ENCODE data around the gene SUMF1. TPM values are rescaled to one million over a fixed set of nuclear protein-coding genes. Genes with fewer than 3 reads are reported as not detected.
"Not testable (repeated sequence)": the region's sequence is repeated elsewhere in the genome, so short reads cannot be mapped to it uniquely, and the experiment has no call there.

Gene SUMF1
- total RNA-seq, 1 donor from 2014 or later: 17.5 TPM

- Mint-ChIP-seq H3K36me3 (ENCODE audit: low read depth, unreplicated experiment) (no peaks in the 10 kb centered on the region), H3K4me3 (ENCODE audit: unreplicated experiment) (no peak overlapping the region), H3K27ac (ENCODE audit: unreplicated experiment) (no peak overlapping the region), H3K27me3 (ENCODE audit: unreplicated experiment) (no peaks in the 10 kb centered on the region), H3K4me1 (ENCODE audit: unreplicated experiment) (peaks cover 4% of the 10 kb centered on the region), H3K9me3 (ENCODE audit: unreplicated experiment) (no peaks in the 10 kb centered on the region)
- no peak for TF ChIP-seq CTCF (IDR thresholded peaks at IDR 0.05; ENCODE audit: unreplicated experiment)
- no peak for DNase-seq (ENCODE audit: low spot score)
These were observed 5.5 kb downstream of the SUMF1 start for GRCh38 chr3:4461468-4462090.

GRCh38 chr3:4460334-4460733 is 6.7 kb downstream of the SUMF1 start:
- TF ChIP-seq CTCF (IDR thresholded peaks at IDR 0.05; ENCODE audit: unreplicated experiment): no peak

GRCh38 chr3:4458961-4459360 is 8.1 kb downstream of the SUMF1 start:
- TF ChIP-seq CTCF (IDR thresholded peaks at IDR 0.05; ENCODE audit: unreplicated experiment): no peak
- Mint-ChIP-seq H3K27ac (ENCODE audit: unreplicated experiment) (no peak overlapping the region), H3K36me3 (ENCODE audit: low read depth, unreplicated experiment) (no peaks in the 10 kb centered on the region), H3K4me1 (ENCODE audit: unreplicated experiment) (no peaks in the 10 kb centered on the region), H3K27me3 (ENCODE audit: unreplicated experiment) (no peaks in the 10 kb centered on the region), H3K9me3 (ENCODE audit: unreplicated experiment) (no peaks in the 10 kb centered on the region), H3K4me3 (ENCODE audit: unreplicated experiment) (no peak overlapping the region)
- DNase-seq (ENCODE audit: low spot score): no peak

More at GRCh38 chr3:4460334-4460733, 6.7 kb downstream of the SUMF1 start:
- Mint-ChIP-seq H3K4me1 (ENCODE audit: unreplicated experiment) (no peaks in the 10 kb centered on the region), H3K9me3 (ENCODE audit: unreplicated experiment) (no peaks in the 10 kb centered on the region), H3K36me3 (ENCODE audit: low read depth, unreplicated experiment) (no peaks in the 10 kb centered on the region), H3K4me3 (ENCODE audit: unreplicated experiment) (no peak overlapping the region), H3K27me3 (ENCODE audit: unreplicated experiment) (no peaks in the 10 kb centered on the region), H3K27ac (ENCODE audit: unreplicated experiment) (no peak overlapping the region)
- no peak for DNase-seq (ENCODE audit: low spot score)

- H3K4me1 Mint-ChIP-seq (ENCODE audit: unreplicated experiment); H3K9me3 Mint-ChIP-seq (ENCODE audit: unreplicated experiment); H3K4me3 Mint-ChIP-seq (ENCODE audit: unreplicated experiment); DNase-seq (ENCODE audit: low spot score); H3K36me3 Mint-ChIP-seq (ENCODE audit: low read depth, unreplicated experiment); H3K27ac Mint-ChIP-seq (ENCODE audit: unreplicated experiment); H3K27me3 Mint-ChIP-seq (ENCODE audit: unreplicated experiment): not testable (repeated sequence)
These were observed 10.3 kb downstream of the SUMF1 start for GRCh38 chr3:4456780-4457179.

GRCh38 chr3:4454142-4454541 is 12.9 kb downstream of the SUMF1 start:
- Mint-ChIP-seq H3K9me3 (ENCODE audit: unreplicated experiment) (no peaks in the 10 kb centered on the region), H3K36me3 (ENCODE audit: low read depth, unreplicated experiment) (no peaks in the 10 kb centered on the region), H3K4me3 (ENCODE audit: unreplicated experiment) (no peak overlapping the region), H3K4me1 (ENCODE audit: unreplicated experiment) (no peaks in the 10 kb centered on the region), H3K27me3 (ENCODE audit: unreplicated experiment) (no peaks in the 10 kb centered on the region), H3K27ac (ENCODE audit: unreplicated experiment) (no peak overlapping the region)
- no peak for DNase-seq (ENCODE audit: low spot score)
- TF ChIP-seq CTCF (IDR thresholded peaks at IDR 0.05; ENCODE audit: unreplicated experiment): no peak

All from endothelial cell (in vitro differentiated cells).